Brain microvascular endothelial cell (primary cell): ENCODE measurements around the gene HECA.
A peak's percentile ranks its signal among the peaks of the same experiment; 100 is the strongest.

Source experiments
- DNase-seq: peaks from one replicate; pipeline ENCODE4 v3.0.0-alpha.2; 2020
- H3K27ac ChIP-seq: fragments of 250-450 bp; sonication (Bioruptor Pico); 2 replicates; pipeline ENCODE4 v1.5.1; 2020; ENCODE audit warnings: mild to moderate bottlenecking, moderate library complexity
- H3K27me3 ChIP-seq: fragments of 250-450 bp; sonication (Bioruptor Pico); replicated peaks from 2 replicates; pipeline ENCODE4 v1.5.1; 2020; ENCODE audit warnings: mild to moderate bottlenecking
- H3K36me3 ChIP-seq: fragments of 250-450 bp; sonication (Bioruptor Pico); replicated peaks from 2 replicates; pipeline ENCODE4 v1.5.1; 2020; ENCODE audit warnings: mild to moderate bottlenecking
- H3K4me3 ChIP-seq: 2 replicates; pipeline ENCODE4 v1.5.1; 2011; ENCODE audit warnings: low read depth, mild to moderate bottlenecking, control low read depth, low read length, moderate library complexity
- in situ Hi-C: cut with HindIII; loops from 2 replicates; pipeline ENCODE4 v1.10.0; 2017; ENCODE audit warnings: low sequenced_read_pairs, low pct_ligation_motif_present
- TF ChIP-seq, protein P1 (sequence below): IDR thresholded peaks from 2 replicates; pipeline ENCODE4 v1.5.1; 2011; ENCODE audit warnings: low read depth, mild to moderate bottlenecking, moderate library complexity, low read length, control low read depth, inconsistent platforms; ENCODE audit errors: missing control alignments

HECA gene

GRCh38 chr6:139134817-139135577 is at the start of gene HECA:
HECA (plus strand) TSS chr6:139135080; CDS start chr6:139135397, 317 bp downstream.
- Histone ChIP-seq H3K36me3 (no peaks in the 10 kb centered on the region), H3K27ac (peak within 1 kb of the TSS; percentile 37), H3K4me3 (peak within 1 kb of the TSS; percentile 75), H3K27me3 (no peaks in the 10 kb centered on the region)
- in situ Hi-C loops, result no loop called here
- DNase-seq, result peak; percentile 94
- TF ChIP-seq, protein P1, sequence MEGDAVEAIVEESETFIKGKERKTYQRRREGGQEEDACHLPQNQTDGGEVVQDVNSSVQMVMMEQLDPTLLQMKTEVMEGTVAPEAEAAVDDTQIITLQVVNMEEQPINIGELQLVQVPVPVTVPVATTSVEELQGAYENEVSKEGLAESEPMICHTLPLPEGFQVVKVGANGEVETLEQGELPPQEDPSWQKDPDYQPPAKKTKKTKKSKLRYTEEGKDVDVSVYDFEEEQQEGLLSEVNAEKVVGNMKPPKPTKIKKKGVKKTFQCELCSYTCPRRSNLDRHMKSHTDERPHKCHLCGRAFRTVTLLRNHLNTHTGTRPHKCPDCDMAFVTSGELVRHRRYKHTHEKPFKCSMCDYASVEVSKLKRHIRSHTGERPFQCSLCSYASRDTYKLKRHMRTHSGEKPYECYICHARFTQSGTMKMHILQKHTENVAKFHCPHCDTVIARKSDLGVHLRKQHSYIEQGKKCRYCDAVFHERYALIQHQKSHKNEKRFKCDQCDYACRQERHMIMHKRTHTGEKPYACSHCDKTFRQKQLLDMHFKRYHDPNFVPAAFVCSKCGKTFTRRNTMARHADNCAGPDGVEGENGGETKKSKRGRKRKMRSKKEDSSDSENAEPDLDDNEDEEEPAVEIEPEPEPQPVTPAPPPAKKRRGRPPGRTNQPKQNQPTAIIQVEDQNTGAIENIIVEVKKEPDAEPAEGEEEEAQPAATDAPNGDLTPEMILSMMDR, result no peak

DNA sequence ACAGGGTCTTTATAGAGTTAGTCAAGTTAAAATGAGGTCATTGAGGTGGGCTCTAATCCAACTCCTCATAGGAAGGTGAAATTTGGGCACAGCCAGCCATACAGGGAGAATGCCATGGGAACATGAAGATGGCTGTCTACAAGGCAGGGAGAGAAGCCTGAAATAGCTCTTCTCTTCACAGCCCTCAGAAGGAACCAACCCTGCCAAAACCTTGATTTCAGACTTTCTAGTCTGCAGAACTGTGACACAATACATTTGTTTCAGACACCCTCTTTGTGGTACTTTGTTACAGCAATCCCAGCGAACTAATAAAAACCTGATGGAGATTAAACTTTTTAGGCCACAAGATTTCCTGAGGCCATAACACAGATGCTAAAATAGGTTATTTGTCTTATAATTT is 43.1 kb upstream of the HECA start:
- TF ChIP-seq, protein P1, result no peak
- no peak overlapping the region for H3K4me3 ChIP-seq
- no peak overlapping the region for H3K27ac ChIP-seq
- no peaks in the 10 kb centered on the region for H3K36me3 ChIP-seq
- H3K27me3 ChIP-seq, result no peaks in the 10 kb centered on the region
- no peak for DNase-seq
- in situ Hi-C loops, result no loop called here

DNA sequence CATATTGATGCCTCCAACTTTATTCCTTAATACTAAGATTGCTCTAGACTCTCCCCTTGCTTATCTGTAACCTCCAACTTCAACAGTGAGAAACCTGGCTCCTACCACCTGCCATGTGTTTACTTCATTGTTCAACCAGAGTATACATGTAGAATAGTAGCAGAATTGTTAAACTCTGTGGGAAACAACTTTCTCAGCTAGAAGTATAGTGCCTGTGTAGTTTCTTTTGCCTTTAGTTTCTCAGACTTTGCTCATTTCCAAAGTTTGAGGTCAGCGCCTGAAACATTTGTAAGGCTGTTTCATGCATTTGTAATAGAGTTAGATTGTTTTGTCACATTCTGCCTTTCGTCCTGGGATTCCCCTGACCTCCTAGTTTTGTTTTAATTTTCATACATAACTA is 34.9 kb upstream of the HECA start:
- H3K4me3 ChIP-seq, result no peak overlapping the region
- in situ Hi-C loops, result no loop called here
- TF ChIP-seq, protein P1, result no peak
- no peak for DNase-seq
- H3K36me3 ChIP-seq, result no peaks in the 10 kb centered on the region
- H3K27me3 ChIP-seq, result no peaks in the 10 kb centered on the region
- no peak overlapping the region for H3K27ac ChIP-seq

GRCh38 chr6:139107051-139107450 is 27.8 kb upstream of the HECA start:
- TF ChIP-seq, protein P1, result no peak
- Histone ChIP-seq H3K36me3 (no peaks in the 10 kb centered on the region), H3K4me3 (no peak overlapping the region), H3K27me3 (no peaks in the 10 kb centered on the region), H3K27ac (no peak overlapping the region)
- in situ Hi-C loops, result no loop called here
- no peak for DNase-seq

- no peaks in the 10 kb centered on the region for H3K36me3 ChIP-seq
- no peaks in the 10 kb centered on the region for H3K27me3 ChIP-seq
- H3K27ac ChIP-seq, result no peak overlapping the region
- no peak for DNase-seq
- TF ChIP-seq, protein P1, result no peak
- in situ Hi-C loops, result no loop called here
- no peak overlapping the region for H3K4me3 ChIP-seq
Measured at GRCh38 chr6:139108378-139108777, 26.5 kb upstream of the HECA start.

- H3K27ac ChIP-seq, result no peak overlapping the region
- TF ChIP-seq, protein P1, result peak; percentile 57
- no peaks in the 10 kb centered on the region for H3K27me3 ChIP-seq
- in situ Hi-C loops, result no loop called here
- DNase-seq, result peak; percentile 27
- no peaks in the 10 kb centered on the region for H3K36me3 ChIP-seq
- H3K4me3 ChIP-seq, result no peak overlapping the region
Measured at GRCh38 chr6:139109558-139109957, 25.3 kb upstream of the HECA start.
